Keratinocyte (primary cell): Measurements from ENCODE around the gene PCDH15. TPM values are rescaled to one million over a fixed set of nuclear protein-coding genes. Genes with fewer than 3 reads are reported as not detected.

Experiments
- DNase-seq: peaks from one replicate; pipeline ENCODE4 v3.0.0-alpha.2; 2011; ENCODE audit warnings: low read depth, missing footprints, low spot score
- FAIRE-seq: peaks from 2 replicates; lab custom pipeline; 2011; peaks lifted over from hg19 to GRCh38; lab: Jason Lieb, UNC
- H2AFZ ChIP-seq: 2 replicates; pipeline ENCODE4 v1.6.0; 2012; ENCODE audit warnings: low read length, control low read depth, inconsistent platforms; ENCODE audit not compliant: control insufficient read depth
- H3K27ac ChIP-seq: 2 replicates; pipeline ENCODE4 v1.5.1; 2011; ENCODE audit warnings: low read length; ENCODE audit not compliant: control insufficient read depth, insufficient read depth
- H3K27me3 ChIP-seq: 3 replicates; pipeline ENCODE4 v1.6.0; 2011; ENCODE audit warnings: low read length; ENCODE audit not compliant: control insufficient read depth, insufficient read depth; ENCODE audit errors: extremely low read depth
- H3K36me3 ChIP-seq, 2 experiments: 2 replicates in 1 of 2; 3 replicates in 1 of 2; pipeline ENCODE4 v1.5.1; 2011; ENCODE audit warnings: low read length in 2 of 2, mild to moderate bottlenecking in 1 of 2; ENCODE audit not compliant: control insufficient read depth in 2 of 2, insufficient read depth in 2 of 2; ENCODE audit errors: extremely low read depth in 1 of 2
- H3K4me1 ChIP-seq: 3 replicates; pipeline ENCODE4 v1.5.1; 2011; ENCODE audit warnings: low read length; ENCODE audit not compliant: control insufficient read depth, insufficient read depth; ENCODE audit errors: extremely low read depth
- H3K4me2 ChIP-seq: 3 replicates; pipeline ENCODE4 v1.6.0; 2011; ENCODE audit warnings: low read depth, low read length; ENCODE audit not compliant: control insufficient read depth, insufficient read depth; ENCODE audit errors: extremely low read depth
- H3K4me3 ChIP-seq, 3 experiments: fragments of 200-600 bp in 1 of 3; sonication (generic) in 1 of 3; 2 replicates in 2 of 3; 3 replicates in 1 of 3; pipeline ENCODE4 v1.5.1; 2011 to 2016; ENCODE audit warnings: low read length in 3 of 3, mild to moderate bottlenecking in 3 of 3, control low read depth in 2 of 3, inconsistent platforms in 1 of 3, low read depth in 1 of 3, mixed read lengths in 1 of 3, mixed run types in 1 of 3, moderate library complexity in 1 of 3; ENCODE audit not compliant: control insufficient read depth in 2 of 3, insufficient read depth in 2 of 3; ENCODE audit errors: extremely low read depth in 1 of 3
- H3K79me2 ChIP-seq: 2 replicates; pipeline ENCODE4 v1.6.0; 2012; ENCODE audit warnings: low read length; ENCODE audit not compliant: control insufficient read depth, insufficient read depth
- H3K9ac ChIP-seq: 3 replicates; pipeline ENCODE4 v1.6.0; 2011; ENCODE audit warnings: low read length; ENCODE audit not compliant: control insufficient read depth, insufficient read depth; ENCODE audit errors: extremely low read depth
- H3K9me1 ChIP-seq: 3 replicates; pipeline ENCODE4 v1.6.0; 2011; ENCODE audit warnings: low read length; ENCODE audit not compliant: control insufficient read depth, insufficient read depth; ENCODE audit errors: extremely low read depth
- H3K9me3 ChIP-seq: 2 replicates; pipeline ENCODE4 v1.5.1; 2012; ENCODE audit warnings: low read depth, low read length; ENCODE audit not compliant: control insufficient read depth
- H4K20me1 ChIP-seq: 3 replicates; pipeline ENCODE4 v1.6.0; 2011; ENCODE audit warnings: low read length; ENCODE audit not compliant: control insufficient read depth, insufficient read depth; ENCODE audit errors: extremely low read depth
- EZH2 ChIP-seq: IDR thresholded peaks from one replicate; pipeline ENCODE4 v1.6.1; 2012; ENCODE audit warnings: inconsistent platforms, mild to moderate bottlenecking, low read length, moderate library complexity
- dilution Hi-C: fragments of 300-500 bp; cut with MboI; formaldehyde crosslinking; loops from one replicate; pipeline ENCODE4 v1.7.0; 2020; ENCODE audit warnings: low sequenced_read_pairs; ENCODE audit not compliant: extremely low pct_ligation_motif_present
- polyA plus RNA-seq, 5 experiments: library from polyadenylated mRNA; depleted of rRNA in 3 of 5; stranded (reverse) in 3 of 5; stranded (forward) in 1 of 5; unstranded in 1 of 5; fragments of >200 nt; gene quantifications; 1 replicate in 1 of 5; 2 replicates in 3 of 5; 3 replicates in 1 of 5; pipeline versions ENCODE4 v1.2.1 to v1.2.3, GENCODE V29; 2011 to 2012; ENCODE audit warnings: missing spikeins in 2 of 5, low read depth in 1 of 5, low replicate concordance in 1 of 5
- TF ChIP-seq, protein P1 (sequence below), 3 experiments: IDR thresholded peaks in 1 of 3; conservative IDR thresholded peaks in 1 of 3; optimal IDR thresholded peaks in 1 of 3; 2 replicates in 2 of 3; 3 replicates in 1 of 3; pipeline versions ENCODE3 to v1.5.1; 2011; ENCODE audit warnings: low read length in 3 of 3, mild to moderate bottlenecking in 3 of 3, moderate library complexity in 2 of 3, control low read depth in 1 of 3, inconsistent platforms in 1 of 3; ENCODE audit not compliant: insufficient read depth in 2 of 3; ENCODE audit errors: extremely low read depth in 1 of 3

Gene PCDH15
- polyA plus RNA-seq, 1 donor (not counting 4 experiments of a cell fraction or from before 2014, with no cell fraction given) = not detected

DNA sequence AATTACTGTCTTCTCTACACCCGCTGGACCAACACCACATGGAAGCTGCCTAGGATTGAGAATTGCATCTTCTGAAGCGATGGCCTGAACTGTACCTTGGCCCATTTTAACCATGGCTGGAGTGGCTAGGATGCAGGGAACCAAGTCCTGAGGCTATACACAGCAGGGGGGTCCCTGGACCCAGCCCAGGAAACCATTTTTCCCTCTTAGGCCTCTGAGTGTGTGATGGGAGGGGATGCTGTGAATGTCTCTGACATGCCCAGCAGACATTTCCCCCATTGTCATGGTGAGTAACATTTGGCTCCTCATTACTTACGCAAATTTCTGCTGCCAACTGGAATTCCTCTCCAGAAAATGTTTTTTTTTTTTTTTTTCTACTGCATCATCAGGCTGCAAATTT is 822.7 kb downstream of the PCDH15 start:
- H3K4me2 ChIP-seq = no peak overlapping the region
- H3K9me3 ChIP-seq = no peaks in the 10 kb centered on the region
- no peaks in the 10 kb centered on the region for H3K79me2 ChIP-seq
- H3K27ac ChIP-seq = no peak overlapping the region
- H3K4me3 ChIP-seq = no peak overlapping the region
- H3K36me3 ChIP-seq = no peaks in the 10 kb centered on the region
- no peak overlapping the region for H3K9ac ChIP-seq
- H3K9me1 ChIP-seq = no peaks in the 10 kb centered on the region
- dilution Hi-C loops = no loop called here
- H2AFZ ChIP-seq = no peak overlapping the region
- DNase-seq = no peak
- no peak for FAIRE-seq
- TF ChIP-seq, protein P1, sequence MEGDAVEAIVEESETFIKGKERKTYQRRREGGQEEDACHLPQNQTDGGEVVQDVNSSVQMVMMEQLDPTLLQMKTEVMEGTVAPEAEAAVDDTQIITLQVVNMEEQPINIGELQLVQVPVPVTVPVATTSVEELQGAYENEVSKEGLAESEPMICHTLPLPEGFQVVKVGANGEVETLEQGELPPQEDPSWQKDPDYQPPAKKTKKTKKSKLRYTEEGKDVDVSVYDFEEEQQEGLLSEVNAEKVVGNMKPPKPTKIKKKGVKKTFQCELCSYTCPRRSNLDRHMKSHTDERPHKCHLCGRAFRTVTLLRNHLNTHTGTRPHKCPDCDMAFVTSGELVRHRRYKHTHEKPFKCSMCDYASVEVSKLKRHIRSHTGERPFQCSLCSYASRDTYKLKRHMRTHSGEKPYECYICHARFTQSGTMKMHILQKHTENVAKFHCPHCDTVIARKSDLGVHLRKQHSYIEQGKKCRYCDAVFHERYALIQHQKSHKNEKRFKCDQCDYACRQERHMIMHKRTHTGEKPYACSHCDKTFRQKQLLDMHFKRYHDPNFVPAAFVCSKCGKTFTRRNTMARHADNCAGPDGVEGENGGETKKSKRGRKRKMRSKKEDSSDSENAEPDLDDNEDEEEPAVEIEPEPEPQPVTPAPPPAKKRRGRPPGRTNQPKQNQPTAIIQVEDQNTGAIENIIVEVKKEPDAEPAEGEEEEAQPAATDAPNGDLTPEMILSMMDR (optimal IDR thresholded peaks at IDR 0.05 in 1 of 3, IDR thresholded peaks at IDR 0.05 in 1 of 3, conservative IDR thresholded peaks at IDR 0.05 in 1 of 3; ENCODE audit: extremely low read depth in 1 of 3, insufficient read depth in 2 of 3, low read length in 3 of 3) = no peak
- no peak for TF ChIP-seq EZH2
- no peaks in the 10 kb centered on the region for H3K4me1 ChIP-seq
- no peaks in the 10 kb centered on the region for H4K20me1 ChIP-seq
- no peaks in the 10 kb centered on the region for H3K27me3 ChIP-seq

DNA sequence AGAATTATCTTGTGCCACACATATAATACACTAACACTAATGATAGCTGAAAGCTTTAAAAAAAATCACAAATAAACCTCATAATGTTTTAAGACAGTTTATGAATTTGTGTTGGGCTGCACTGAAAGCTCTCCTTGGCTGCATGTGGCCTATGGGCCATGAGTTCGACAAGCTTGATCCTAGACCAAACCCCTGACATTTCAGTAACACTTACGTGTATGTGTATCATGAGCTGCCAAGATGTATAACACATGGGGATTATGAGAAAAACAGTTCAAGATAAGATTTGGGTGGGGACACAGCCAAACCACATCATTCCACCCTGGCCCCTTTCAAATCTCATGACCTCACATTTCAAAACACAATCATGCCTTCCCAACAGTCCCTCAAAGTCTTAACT is 823.8 kb downstream of the PCDH15 start:
- H3K79me2 ChIP-seq = no peaks in the 10 kb centered on the region
- H3K4me2 ChIP-seq = no peak overlapping the region
- no peak overlapping the region for H2AFZ ChIP-seq
- DNase-seq (no peak), FAIRE-seq (no peak)
- no peaks in the 10 kb centered on the region for H3K9me3 ChIP-seq
- H3K27ac ChIP-seq = no peak overlapping the region
- H3K4me3 ChIP-seq = no peak overlapping the region
- dilution Hi-C loops = no loop called here
- TF ChIP-seq EZH2 = no peak
- TF ChIP-seq, protein P1 (optimal IDR thresholded peaks at IDR 0.05 in 1 of 3, IDR thresholded peaks at IDR 0.05 in 1 of 3, conservative IDR thresholded peaks at IDR 0.05 in 1 of 3; ENCODE audit: extremely low read depth in 1 of 3, insufficient read depth in 2 of 3, low read length in 3 of 3) = no peak
- H3K9ac ChIP-seq = no peak overlapping the region
- no peaks in the 10 kb centered on the region for H4K20me1 ChIP-seq
- no peaks in the 10 kb centered on the region for H3K36me3 ChIP-seq
- H3K9me1 ChIP-seq = no peaks in the 10 kb centered on the region
- no peaks in the 10 kb centered on the region for H3K27me3 ChIP-seq
- H3K4me1 ChIP-seq = no peaks in the 10 kb centered on the region
